MCF 10A (cell line): Measurements from ENCODE around the gene GPR153. TPM values are rescaled to one million over a fixed set of nuclear protein-coding genes. Genes with fewer than 3 reads are reported as not detected.

ENCODE experiments used
- BruUV-seq: library from RNA; stranded (reverse); fragments of 400-500 nt; replicated peaks from 2 replicates; lab custom pipeline; 2021; lab: Mats Ljungman, UMichigan
- CTCF ChIA-PET: fragments of 300-600 bp; sonication (Branson Sonifier 250); formaldehyde crosslinking; extraction: SDS; loops from one replicate; lab custom pipeline; 2021; ENCODE audit warnings: antibody characterized with exemption, inconsistent platforms; lab: Yijun Ruan, JAX
- POLR2A ChIA-PET: fragments of 300-600, 350-650 bp; sonication (Branson Sonifier 250); formaldehyde crosslinking; extraction: SDS; loops from one replicate; lab custom pipeline; 2020; ENCODE audit warnings: antibody characterized with exemption, inconsistent platforms; lab: Yijun Ruan, JAX
- DNase-seq: peaks from one replicate; pipeline ENCODE4 v3.0.0-alpha.2; 2018; ENCODE audit not compliant: unreplicated experiment
- H3K27ac Mint-ChIP-seq: one replicate; pipeline ENCODE4 v1.8.0; 2022; ENCODE audit warnings: mild to moderate bottlenecking, low read depth, mixed read lengths; ENCODE audit not compliant: unreplicated experiment
- H3K27me3 Mint-ChIP-seq: one replicate; pipeline ENCODE4 v1.8.0; 2022; ENCODE audit warnings: mixed read lengths; ENCODE audit not compliant: insufficient read depth, unreplicated experiment
- H3K36me3 Mint-ChIP-seq: one replicate; pipeline ENCODE4 v1.8.0; 2022; ENCODE audit warnings: mild to moderate bottlenecking, moderate library complexity, mixed read lengths; ENCODE audit not compliant: insufficient read depth, unreplicated experiment
- H3K4me1 Mint-ChIP-seq: one replicate; pipeline ENCODE4 v1.8.0; 2022; ENCODE audit warnings: mixed read lengths; ENCODE audit not compliant: insufficient read depth, unreplicated experiment
- H3K4me3 Mint-ChIP-seq: one replicate; pipeline ENCODE4 v1.8.0; 2022; ENCODE audit warnings: mild to moderate bottlenecking, moderate library complexity, mixed read lengths; ENCODE audit not compliant: unreplicated experiment
- H3K9me3 Mint-ChIP-seq: one replicate; pipeline ENCODE4 v1.8.0; 2022; ENCODE audit warnings: mixed read lengths; ENCODE audit not compliant: unreplicated experiment
- CTCF ChIP-seq: fragments of 200-600 bp; IDR thresholded peaks from one replicate; pipeline ENCODE4 v1.8.0; 2022; ENCODE audit warnings: antibody characterized with exemption, mild to moderate bottlenecking; ENCODE audit not compliant: unreplicated experiment
- intact Hi-C: fragments of 100-400 bp; cut with micrococcal nuclease; formaldehyde crosslinking; loops from 2 replicates; pipeline ENCODE4 v1.14.1; 2022
- total RNA-seq: library from RNA; stranded (reverse); gene quantifications from 2 replicates; pipeline ENCODE4 v1.2.3, GENCODE V29; 2022

The GPR153 gene
- total RNA-seq, 1 experiment from 2014 or later: 5.0 TPM

GRCh38 chr1:6244401-6245049 lies 16.4 kb downstream of the GPR153 start:
- H3K9me3 Mint-ChIP-seq: no peaks in the 10 kb centered on the region
- no peaks in the 10 kb centered on the region for H3K36me3 Mint-ChIP-seq
- intact Hi-C loops: loop anchor here (1.0 kb wide), 2 partner anchors 136 to 191 kb away; no protein-coding TSS in a partner anchor
- no peak overlapping the region for H3K4me3 Mint-ChIP-seq
- peaks cover 30% of the 10 kb centered on the region for H3K27me3 Mint-ChIP-seq
- POLR2A ChIA-PET: interaction anchor here (0.5 to 0.7 kb wide), 2 partner anchors 10 to 115 kb away, joined by 3 to 4 read pairs; no protein-coding TSS in a partner anchor
- CTCF ChIA-PET: interaction anchor here (0.6 to 6.6 kb wide), 19 partner anchors 9 to 423 kb away, joined by 3 to 88 read pairs (median 4); partner anchors contain the start of gene ICMT
- BruUV-seq: no TSS peak
- no peak for DNase-seq
- no peak for TF ChIP-seq CTCF
- peaks cover 5% of the 10 kb centered on the region for H3K4me1 Mint-ChIP-seq
- no peak overlapping the region for H3K27ac Mint-ChIP-seq

- BruUV-seq: no TSS peak
- no peak for TF ChIP-seq CTCF
- Mint-ChIP-seq H3K27ac (no peak within 1 kb of the TSS), H3K27me3 (peaks cover 30% of the 10 kb centered on the region), H3K36me3 (no peaks in the 10 kb centered on the region), H3K4me3 (no peak within 1 kb of the TSS), H3K9me3 (no peaks in the 10 kb centered on the region), H3K4me1 (peaks cover 5% of the 10 kb centered on the region)
- intact Hi-C loops: no loop called here
- ChIA-PET CTCF (interaction anchor here (0.6 to 6.6 kb wide), 9 partner anchors 24 to 200 kb away, joined by 3 to 88 read pairs (median 5); no protein-coding TSS in a partner anchor), POLR2A (no interaction called here)
- no peak for DNase-seq
Measured at GRCh38 chr1:6243993-6244392, 16.9 kb downstream of the GPR153 start, which contains the start of gene HES3. TSS of gene HES3 (plus strand) at chr1:6244179. CDS start at chr1:6244366, 187 bp downstream.

- Mint-ChIP-seq H3K9me3 (no peaks in the 10 kb centered on the region), H3K4me1 (peaks cover 5% of the 10 kb centered on the region), H3K27ac (no peak overlapping the region), H3K36me3 (no peaks in the 10 kb centered on the region), H3K27me3 (peaks cover 30% of the 10 kb centered on the region), H3K4me3 (no peak overlapping the region)
- intact Hi-C loops: no loop called here
- no peak for TF ChIP-seq CTCF
- no peak for DNase-seq
- ChIA-PET POLR2A (no interaction called here), CTCF (interaction anchor here (0.6 to 2.1 kb wide), 8 partner anchors 50 to 190 kb away, joined by 3 to 8 read pairs (median 4); no protein-coding TSS in a partner anchor)
- no TSS peak for BruUV-seq
Measured at GRCh38 chr1:6243053-6243834, 17.7 kb downstream of the GPR153 start.
